Prostate gland (tissue), 2 donors: ENCODE results near the gene ADM5.

Experiments
- CTCF ChIP-seq, 4 experiments: fragments of 200-600 bp in 2 of 4; fragments of 450-650 bp in 2 of 4; sonication (generic) in 2 of 4; IDR thresholded peaks; 1 replicate in 3 of 4; 2 replicates in 1 of 4; pipeline ENCODE4 v1.5.1; 2016 to 2019; ENCODE audit warnings: antibody characterized with exemption in 4 of 4, mild to moderate bottlenecking in 2 of 4, moderate library complexity in 2 of 4
- POLR2A ChIP-seq: fragments of 450-650 bp; IDR thresholded peaks from one replicate; pipeline ENCODE4 v1.6.1; 2016; ENCODE audit warnings: antibody characterized with exemption, mild to moderate bottlenecking

- TF ChIP-seq POLR2A (no peak), CTCF (IDR thresholded peaks at IDR 0.05) (no peak)
Observed at GRCh38 chr19:49705919-49706318, 16.5 kb downstream of the ADM5 start.
